ENCODE data around the gene JPH2.

Gene JPH2

GRCh38 chr20:44064501-44065400 lies 122.2 kb downstream of the JPH2 start:
- Histone ChIP-seq H3K4me3 (ENCODE audit: low read depth in 1 of 2, low read length in 2 of 2) (no peak overlapping the region), H3K36me3 (ENCODE audit: insufficient read depth, low read length) (no peaks in the 10 kb centered on the region), H3K4me2 (ENCODE audit: insufficient read depth, low read length) (no peak overlapping the region), H3K4me1 (ENCODE audit: insufficient read depth, low read length) (peaks cover 27% of the 10 kb centered on the region), H3K9me3 (ENCODE audit: insufficient read depth, low read length, severe bottlenecking) (no peaks in the 10 kb centered on the region), H4K20me1 (ENCODE audit: insufficient read depth, low read length) (peaks cover 36% of the 10 kb centered on the region), H3K27ac (ENCODE audit: low read length) (no peak overlapping the region), H3K79me2 (ENCODE audit: insufficient read depth, low read length) (no peaks in the 10 kb centered on the region), H2AFZ (ENCODE audit: low read depth, low read length) (no peak overlapping the region), H3K27me3 (ENCODE audit: insufficient read depth, low read length, poor library complexity) (peaks cover 30% of the 10 kb centered on the region), H3K9ac (ENCODE audit: low read depth, low read length) (no peak overlapping the region)
- DNase-seq (no peak), ATAC-seq (ENCODE audit: insufficient read depth, low read depth) (no peak)
- TF ChIP-seq, protein P1, sequence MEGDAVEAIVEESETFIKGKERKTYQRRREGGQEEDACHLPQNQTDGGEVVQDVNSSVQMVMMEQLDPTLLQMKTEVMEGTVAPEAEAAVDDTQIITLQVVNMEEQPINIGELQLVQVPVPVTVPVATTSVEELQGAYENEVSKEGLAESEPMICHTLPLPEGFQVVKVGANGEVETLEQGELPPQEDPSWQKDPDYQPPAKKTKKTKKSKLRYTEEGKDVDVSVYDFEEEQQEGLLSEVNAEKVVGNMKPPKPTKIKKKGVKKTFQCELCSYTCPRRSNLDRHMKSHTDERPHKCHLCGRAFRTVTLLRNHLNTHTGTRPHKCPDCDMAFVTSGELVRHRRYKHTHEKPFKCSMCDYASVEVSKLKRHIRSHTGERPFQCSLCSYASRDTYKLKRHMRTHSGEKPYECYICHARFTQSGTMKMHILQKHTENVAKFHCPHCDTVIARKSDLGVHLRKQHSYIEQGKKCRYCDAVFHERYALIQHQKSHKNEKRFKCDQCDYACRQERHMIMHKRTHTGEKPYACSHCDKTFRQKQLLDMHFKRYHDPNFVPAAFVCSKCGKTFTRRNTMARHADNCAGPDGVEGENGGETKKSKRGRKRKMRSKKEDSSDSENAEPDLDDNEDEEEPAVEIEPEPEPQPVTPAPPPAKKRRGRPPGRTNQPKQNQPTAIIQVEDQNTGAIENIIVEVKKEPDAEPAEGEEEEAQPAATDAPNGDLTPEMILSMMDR (IDR thresholded peaks at IDR 0.05; ENCODE audit: borderline replicate concordance, extremely low read depth, low read length, poor library complexity, severe bottlenecking), result no peak
- no peak for TF ChIP-seq EZH2 (IDR thresholded peaks at IDR 0.05; ENCODE audit: borderline replicate concordance, low read depth, low read length, severe bottlenecking)
